ENCODE data around the gene ACAD9. TPM values are rescaled to one million over a fixed set of nuclear protein-coding genes. Genes with fewer than 3 reads are reported as not detected.

The ACAD9 gene
- total and polyA plus RNA-seq, 10 of the 15 experiments (the other 5 are each of a cell fraction or from before 2014, with no cell fraction given), result 12.7 to 63.1 (median 43.7) TPM

Small RNA genes lying within 50 kb of the gene (small RNA-seq; reads per million reads assigned to genes)
- gene AC112484.4, result not detected

Other genes with a start within 250 kb of the ACAD9 start
- 223 and 227 TPM in 2 replicates for gene RPN1, start 228.8 kb upstream of the ACAD9 start, total RNA-seq (2014; rRNA removed)
- 153 and 162 TPM in 2 replicates for gene RPN1, start 228.8 kb upstream of the ACAD9 start, total RNA-seq (2014; rRNA removed; fragmentation: Illumina TruSeq; extraction: Trizol)
- 147 and 150 TPM in 2 replicates for gene RPN1, start 228.8 kb upstream of the ACAD9 start, total RNA-seq (2021)
- 231 and 241 TPM in 2 replicates for gene RPN1, start 228.8 kb upstream of the ACAD9 start, polyA plus RNA-seq (2011; rRNA removed)
- gene RPN1, start 228.8 kb upstream of the ACAD9 start, polyA plus RNA-seq (2014; fragmentation: Illumina TruSeq; extraction: Trizol), result 136 and 142 TPM in 2 replicates
- gene RPN1, start 228.8 kb upstream of the ACAD9 start, polyA plus RNA-seq (2014; fragmentation: Nextera tagmentation; extraction: Ambion mirVana), result 10 to 100 TPM; 56.1 to 58.3 TPM
- gene RPN1, start 228.8 kb upstream of the ACAD9 start, polyA plus RNA-seq (2014; rRNA removed), result 146 and 152 TPM in 2 replicates
- 100 to 1,000 TPM; 260 to 266 TPM for gene RPN1, start 228.8 kb upstream of the ACAD9 start, polyA plus RNA-seq (2016; fragmentation: Nextera tagmentation; extraction: Ambion mirVana)
- gene RAB7A, start 153.4 kb upstream of the ACAD9 start, total RNA-seq (2014; rRNA removed), result 42.2 and 44.4 TPM in 2 replicates
- 73.7 and 75.3 TPM in 2 replicates for gene RAB7A, start 153.4 kb upstream of the ACAD9 start, total RNA-seq (2014; rRNA removed; fragmentation: Illumina TruSeq; extraction: Trizol)
- gene RAB7A, start 153.4 kb upstream of the ACAD9 start, total RNA-seq (2021), result 151 and 171 TPM in 2 replicates
- 212 and 237 TPM in 2 replicates for gene RAB7A, start 153.4 kb upstream of the ACAD9 start, polyA plus RNA-seq (2011; rRNA removed)
- gene RAB7A, start 153.4 kb upstream of the ACAD9 start, polyA plus RNA-seq (2014; fragmentation: Illumina TruSeq; extraction: Trizol), result 200 and 201 TPM in 2 replicates
- 10 to 100 TPM; 40.3 to 43.0 TPM for gene RAB7A, start 153.4 kb upstream of the ACAD9 start, polyA plus RNA-seq (2014; fragmentation: Nextera tagmentation; extraction: Ambion mirVana)
- 136 and 148 TPM in 2 replicates for gene RAB7A, start 153.4 kb upstream of the ACAD9 start, polyA plus RNA-seq (2014; rRNA removed)
- gene RAB7A, start 153.4 kb upstream of the ACAD9 start, polyA plus RNA-seq (2016; fragmentation: Nextera tagmentation; extraction: Ambion mirVana), result 100 to 1,000 TPM; 175 to 183 TPM
- not detected in 2 replicates for gene CFAP92, start 114.5 kb downstream of the ACAD9 start, total RNA-seq (2014; rRNA removed)
- gene CFAP92, start 114.5 kb downstream of the ACAD9 start, total RNA-seq (2014; rRNA removed; fragmentation: Illumina TruSeq; extraction: Trizol), result not detected in 2 replicates
- gene CFAP92, start 114.5 kb downstream of the ACAD9 start, total RNA-seq (2021), result not detected in 2 replicates
- 0.22 TPM in 1 of 2 replicates, not detected in the other for gene CFAP92, start 114.5 kb downstream of the ACAD9 start, polyA plus RNA-seq (2011; rRNA removed)
- gene CFAP92, start 114.5 kb downstream of the ACAD9 start, polyA plus RNA-seq (2014; fragmentation: Illumina TruSeq; extraction: Trizol), result not detected in 2 replicates
- gene CFAP92, start 114.5 kb downstream of the ACAD9 start, polyA plus RNA-seq (2014; fragmentation: Nextera tagmentation; extraction: Ambion mirVana), result under 1 TPM in 1 of 2 experiments, not detected in 1; 0.05 TPM
- not detected in 2 replicates for gene CFAP92, start 114.5 kb downstream of the ACAD9 start, polyA plus RNA-seq (2014; rRNA removed)
- gene CFAP92, start 114.5 kb downstream of the ACAD9 start, polyA plus RNA-seq (2016; fragmentation: Nextera tagmentation; extraction: Ambion mirVana), result under 1 TPM; 0.14 to 0.52 TPM
- not detected in 2 replicates for gene EFCC1, start 121.7 kb downstream of the ACAD9 start, total RNA-seq (2014; rRNA removed)
- gene EFCC1, start 121.7 kb downstream of the ACAD9 start, total RNA-seq (2014; rRNA removed; fragmentation: Illumina TruSeq; extraction: Trizol), result not detected in 2 replicates
- not detected in 2 replicates for gene EFCC1, start 121.7 kb downstream of the ACAD9 start, total RNA-seq (2021)
- not detected in 2 replicates for gene EFCC1, start 121.7 kb downstream of the ACAD9 start, polyA plus RNA-seq (2011; rRNA removed)
- gene EFCC1, start 121.7 kb downstream of the ACAD9 start, polyA plus RNA-seq (2014; fragmentation: Illumina TruSeq; extraction: Trizol), result not detected in 2 replicates
- not detected for gene EFCC1, start 121.7 kb downstream of the ACAD9 start, polyA plus RNA-seq (2014; fragmentation: Nextera tagmentation; extraction: Ambion mirVana)
- not detected in 2 replicates for gene EFCC1, start 121.7 kb downstream of the ACAD9 start, polyA plus RNA-seq (2014; rRNA removed)
- not detected for gene EFCC1, start 121.7 kb downstream of the ACAD9 start, polyA plus RNA-seq (2016; fragmentation: Nextera tagmentation; extraction: Ambion mirVana)
- not detected in 2 replicates for gene GP9, start 181.2 kb downstream of the ACAD9 start, total RNA-seq (2014; rRNA removed)
- gene GP9, start 181.2 kb downstream of the ACAD9 start, total RNA-seq (2014; rRNA removed; fragmentation: Illumina TruSeq; extraction: Trizol), result not detected in 2 replicates
- not detected in 2 replicates for gene GP9, start 181.2 kb downstream of the ACAD9 start, total RNA-seq (2021)
- gene GP9, start 181.2 kb downstream of the ACAD9 start, polyA plus RNA-seq (2011; rRNA removed), result not detected in 2 replicates
- gene GP9, start 181.2 kb downstream of the ACAD9 start, polyA plus RNA-seq (2014; fragmentation: Illumina TruSeq; extraction: Trizol), result not detected in 2 replicates
- gene GP9, start 181.2 kb downstream of the ACAD9 start, polyA plus RNA-seq (2014; fragmentation: Nextera tagmentation; extraction: Ambion mirVana), result not detected
- 0.15 TPM in 1 of 2 replicates, not detected in the other for gene GP9, start 181.2 kb downstream of the ACAD9 start, polyA plus RNA-seq (2014; rRNA removed)
- gene GP9, start 181.2 kb downstream of the ACAD9 start, polyA plus RNA-seq (2016; fragmentation: Nextera tagmentation; extraction: Ambion mirVana), result not detected
- 8.0 and 10.0 TPM in 2 replicates for gene RAB43, start 242.2 kb downstream of the ACAD9 start, total RNA-seq (2014; rRNA removed)
- gene RAB43, start 242.2 kb downstream of the ACAD9 start, total RNA-seq (2014; rRNA removed; fragmentation: Illumina TruSeq; extraction: Trizol), result 0.67 and 0.69 TPM in 2 replicates
- gene RAB43, start 242.2 kb downstream of the ACAD9 start, total RNA-seq (2021), result 11.4 and 14.0 TPM in 2 replicates
- 4.1 and 4.7 TPM in 2 replicates for gene RAB43, start 242.2 kb downstream of the ACAD9 start, polyA plus RNA-seq (2011; rRNA removed)
- 0.10 and 0.26 TPM in 2 replicates for gene RAB43, start 242.2 kb downstream of the ACAD9 start, polyA plus RNA-seq (2014; fragmentation: Illumina TruSeq; extraction: Trizol)
- gene RAB43, start 242.2 kb downstream of the ACAD9 start, polyA plus RNA-seq (2014; fragmentation: Nextera tagmentation; extraction: Ambion mirVana), result under 1 TPM; 0.08 to 0.29 TPM
- gene RAB43, start 242.2 kb downstream of the ACAD9 start, polyA plus RNA-seq (2014; rRNA removed), result 6.8 and 10.0 TPM in 2 replicates
- gene RAB43, start 242.2 kb downstream of the ACAD9 start, polyA plus RNA-seq (2016; fragmentation: Nextera tagmentation; extraction: Ambion mirVana), result 1 to 10 TPM; 4.0 to 4.5 TPM

All from GM12878 (cell line).